Left renal cortex interstitium (tissue), 4 donors: ENCODE measurements around the gene DIP2C. TPM values are rescaled to one million over a fixed set of nuclear protein-coding genes. Genes with fewer than 3 reads are reported as not detected.
"Not testable (repeated sequence)": the region's sequence is repeated elsewhere in the genome, so short reads cannot be mapped to it uniquely, and the experiment has no call there.

ENCODE experiments used
- DNase-seq, 4 donors: peaks; one replicate each; pipeline ENCODE4 v3.0.0-alpha.2; 2013; ENCODE audit warnings: low read depth in 4 of 4, low spot score in 2 of 4, missing footprints in 1 of 4
- polyA plus RNA-seq, 4 donors: library from polyadenylated mRNA; unstranded; fragments of 120-200 nt; gene quantifications; one replicate each; pipeline ENCODE4 v1.2.1, GENCODE V29; 2013; ENCODE audit not compliant: insufficient read length in 4 of 4

The DIP2C gene
- polyA plus RNA-seq, 4 donors, result 19.4 to 23.6 (median 20.2) TPM

- no peak for DNase-seq
These were observed 410.2 kb downstream of the DIP2C start for GRCh38 chr10:279232-279631.

GRCh38 chr10:278707-279106 lies 410.8 kb downstream of the DIP2C start:
- no peak for DNase-seq

- no peak for DNase-seq
These were observed 411.5 kb downstream of the DIP2C start for GRCh38 chr10:277963-278362.

GRCh38 chr10:275680-276079 lies 413.8 kb downstream of the DIP2C start:
- DNase-seq, result no peak

- DNase-seq, result no peak
These were observed 414.6 kb downstream of the DIP2C start for GRCh38 chr10:274866-275265.

GRCh38 chr10:273088-273487 lies 416.4 kb downstream of the DIP2C start:
- no peak for DNase-seq

- no peak for DNase-seq
These were observed 417.7 kb downstream of the DIP2C start for GRCh38 chr10:271722-272121.

GRCh38 chr10:271201-271600 lies 418.3 kb downstream of the DIP2C start:
- no peak for DNase-seq

GRCh38 chr10:269440-270074 lies 419.9 kb downstream of the DIP2C start:
- no peak for DNase-seq

- DNase-seq, result no peak
These were observed 421.8 kb downstream of the DIP2C start for GRCh38 chr10:267705-268104.

- DNase-seq, result no peak
These were observed 422.5 kb downstream of the DIP2C start for GRCh38 chr10:266974-267425.

- not testable (repeated sequence) for DNase-seq
These were observed 423.5 kb downstream of the DIP2C start for GRCh38 chr10:265816-266588.

GRCh38 chr10:265074-265440 lies 424.4 kb downstream of the DIP2C start:
- not testable (repeated sequence) for DNase-seq

GRCh38 chr10:264160-265073 lies 425.1 kb downstream of the DIP2C start:
- DNase-seq, result not testable (repeated sequence)

- no peak for DNase-seq
These were observed 428.5 kb downstream of the DIP2C start for GRCh38 chr10:260819-261429.

GRCh38 chr10:251982-252582 lies 437.4 kb downstream of the DIP2C start:
- DNase-seq, result no peak

GRCh38 chr10:248307-248706 lies 441.2 kb downstream of the DIP2C start:
- DNase-seq, result no peak

- no peak for DNase-seq
These were observed 442.0 kb downstream of the DIP2C start for GRCh38 chr10:247480-247879.

GRCh38 chr10:246431-246830 lies 443.0 kb downstream of the DIP2C start:
- DNase-seq, result no peak

GRCh38 chr10:244227-244626 lies 445.2 kb downstream of the DIP2C start:
- no peak for DNase-seq
